Colonic mucosa (tissue), 4 donors: Measurements from ENCODE around the gene RNF41. TPM values are rescaled to one million over a fixed set of nuclear protein-coding genes. Genes with fewer than 3 reads are reported as not detected.

ENCODE experiments used
- DNase-seq: peaks from one replicate; pipeline ENCODE4 v3.0.0-alpha.2; 2020
- H3K27ac ChIP-seq: fragments of 200-600 bp; one replicate; pipeline ENCODE4 v1.8.0; 2021
- H3K27me3 ChIP-seq: fragments of 200-600 bp; one replicate; pipeline ENCODE4 v1.8.0; 2021
- H3K36me3 ChIP-seq: fragments of 200-600 bp; one replicate; pipeline ENCODE4 v1.8.0; 2021
- H3K4me1 ChIP-seq: fragments of 200-600 bp; one replicate; pipeline ENCODE4 v1.8.0; 2021; ENCODE audit warnings: mild to moderate bottlenecking
- H3K4me3 ChIP-seq: fragments of 200-600 bp; one replicate; pipeline ENCODE4 v1.8.0; 2021
- H3K9ac ChIP-seq, 2 donors: one replicate each; pipeline ENCODE4 v1.7.0; 2013; ENCODE audit warnings: control low read depth in 2 of 2, low read depth in 2 of 2, low read length in 2 of 2
- H3K9me3 ChIP-seq: fragments of 200-600 bp; one replicate; pipeline ENCODE4 v1.8.0; 2021
- CTCF ChIP-seq: fragments of 200-600 bp; IDR thresholded peaks from one replicate; pipeline ENCODE4 v1.8.0; 2022; ENCODE audit warnings: antibody characterized with exemption, mild to moderate bottlenecking
- intact Hi-C: fragments of 100-400 bp; cut with DNase I; formaldehyde crosslinking; loops from one replicate; pipeline ENCODE4 v1.14.1; 2022
- total RNA-seq, 2 donors: library from RNA; stranded (reverse); fragmentation: NEBNext Ultra II Directional in 1 of 2; extraction: Animal tissue kit (Norgen Biotek cat#: 25700) in 1 of 2; gene quantifications; one replicate each; pipeline ENCODE4 v1.2.1, GENCODE V29; 2021
- donor health status: healthy.
- donor health status: DM: no; HTN: no; CAD: no.
- donor health status: DM: no; HTN: no; CAD: no.

RNF41 gene
- total RNA-seq, 2 donors from 2014 or later = 29.0 to 36.0 TPM

GRCh38 chr12:56241424-56242303 lies 19.9 kb upstream of the RNF41 start:
- no peaks in the 10 kb centered on the region for H3K4me1 ChIP-seq
- no peak overlapping the region for H3K27ac ChIP-seq
- no peak overlapping the region for H3K9ac ChIP-seq
- TF ChIP-seq CTCF = no peak
- no peak for DNase-seq
- H3K4me3 ChIP-seq = no peak overlapping the region
- H3K36me3 ChIP-seq = peaks cover 11% of the 10 kb centered on the region
- no peaks in the 10 kb centered on the region for H3K27me3 ChIP-seq
- intact Hi-C loops = no loop called here
- no peaks in the 10 kb centered on the region for H3K9me3 ChIP-seq

DNA sequence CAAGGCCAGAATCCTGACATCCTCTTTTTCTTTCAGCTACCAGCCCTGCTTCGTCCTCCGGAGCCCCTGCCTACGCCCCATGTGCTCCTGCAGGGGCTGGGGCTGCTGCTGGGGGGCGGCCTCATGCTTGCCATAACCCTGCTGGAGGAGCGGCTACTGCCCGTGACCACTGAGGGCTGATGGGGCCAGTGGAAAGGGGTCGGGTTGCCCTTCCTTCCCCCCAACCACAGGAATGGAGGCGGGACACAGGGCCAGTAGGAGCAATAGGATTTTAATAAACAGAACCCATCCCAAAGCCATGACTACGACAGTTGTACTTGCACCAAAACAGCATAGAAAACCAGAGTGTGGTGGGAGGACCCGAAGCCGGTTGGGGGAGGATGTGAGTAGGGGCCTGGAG lies 15.8 kb upstream of the RNF41 start:
- Histone ChIP-seq H3K9me3 (no peaks in the 10 kb centered on the region), H3K4me1 (no peaks in the 10 kb centered on the region), H3K27ac (no peak overlapping the region), H3K9ac (no peak overlapping the region), H3K4me3 (no peak overlapping the region), H3K36me3 (no peaks in the 10 kb centered on the region), H3K27me3 (no peaks in the 10 kb centered on the region)
- no peak for TF ChIP-seq CTCF
- intact Hi-C loops = no loop called here
- DNase-seq = no peak

DNA sequence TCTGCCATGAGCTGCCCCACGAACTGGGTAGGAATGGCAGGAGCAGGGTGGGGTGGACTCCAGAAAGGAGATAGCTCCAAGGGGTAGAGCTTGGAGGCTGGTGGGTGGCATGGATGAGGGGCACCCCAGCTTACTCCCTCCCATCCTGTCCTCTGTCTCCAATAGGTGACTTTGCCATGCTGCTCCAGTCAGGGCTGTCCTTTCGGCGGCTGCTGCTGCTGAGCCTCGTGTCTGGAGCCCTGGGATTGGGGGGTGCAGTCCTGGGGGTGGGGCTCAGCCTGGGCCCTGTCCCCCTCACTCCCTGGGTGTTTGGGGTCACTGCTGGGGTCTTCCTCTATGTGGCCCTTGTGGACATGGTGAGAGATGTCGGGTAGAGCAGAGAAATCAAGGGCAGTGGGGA lies 15.3 kb upstream of the RNF41 start:
- intact Hi-C loops = no loop called here
- H3K4me3 ChIP-seq = no peak overlapping the region
- no peaks in the 10 kb centered on the region for H3K9me3 ChIP-seq
- TF ChIP-seq CTCF = no peak
- no peaks in the 10 kb centered on the region for H3K4me1 ChIP-seq
- no peak overlapping the region for H3K9ac ChIP-seq
- H3K27ac ChIP-seq = no peak overlapping the region
- no peak for DNase-seq
- no peaks in the 10 kb centered on the region for H3K36me3 ChIP-seq
- H3K27me3 ChIP-seq = no peaks in the 10 kb centered on the region

GRCh38 chr12:56236091-56236490 lies 14.4 kb upstream of the RNF41 start:
- no peak overlapping the region for H3K27ac ChIP-seq
- H3K9ac ChIP-seq = no peak overlapping the region
- H3K4me3 ChIP-seq = no peak overlapping the region
- TF ChIP-seq CTCF = no peak
- intact Hi-C loops = no loop called here
- no peak for DNase-seq
- no peaks in the 10 kb centered on the region for H3K27me3 ChIP-seq
- no peaks in the 10 kb centered on the region for H3K36me3 ChIP-seq
- no peaks in the 10 kb centered on the region for H3K9me3 ChIP-seq
- H3K4me1 ChIP-seq = no peaks in the 10 kb centered on the region

- H3K27ac ChIP-seq = no peak overlapping the region
- no peaks in the 10 kb centered on the region for H3K27me3 ChIP-seq
- H3K9ac ChIP-seq = no peak overlapping the region
- intact Hi-C loops = no loop called here
- no peak for TF ChIP-seq CTCF
- no peak overlapping the region for H3K4me3 ChIP-seq
- H3K9me3 ChIP-seq = no peaks in the 10 kb centered on the region
- H3K36me3 ChIP-seq = no peaks in the 10 kb centered on the region
- H3K4me1 ChIP-seq = no peaks in the 10 kb centered on the region
- no peak for DNase-seq
Measured at GRCh38 chr12:56234746-56235436, 13.2 kb upstream of the RNF41 start.
